Esophagus muscularis mucosa (tissue), 4 donors: ENCODE results near the gene TFF2. TPM values are rescaled to one million over a fixed set of nuclear protein-coding genes. Genes with fewer than 3 reads are reported as not detected.

Experiments
- DNase-seq: peaks from one replicate; pipeline ENCODE4 v3.0.0-alpha.2; 2017; ENCODE audit errors: extremely low spot score
- H3K27ac ChIP-seq, 4 donors: fragments of 200-600 bp; sonication (generic); replicated peaks in 1 of 4; 1 replicate in 3 of 4; 2 replicates in 1 of 4; pipeline ENCODE4 v1.5.1; 2016 to 2019; ENCODE audit warnings: mild to moderate bottlenecking in 1 of 4
- H3K27me3 ChIP-seq, 4 donors: fragments of 200-600 bp; sonication (generic); one replicate each; pipeline versions ENCODE4 v1.5.1 to v1.6.0; 2016 to 2019
- H3K36me3 ChIP-seq, 4 donors: fragments of 200-600 bp; sonication (generic); one replicate each; pipeline ENCODE4 v1.5.1; 2016 to 2019
- H3K4me1 ChIP-seq, 4 donors: fragments of 200-600 bp; sonication (generic); one replicate each; pipeline ENCODE4 v1.5.1; 2016 to 2019
- H3K4me3 ChIP-seq, 4 donors: fragments of 200-600 bp; sonication (generic); 1 replicate in 2 of 4; 2 replicates in 2 of 4; pipeline ENCODE4 v1.5.1; 2016 to 2019; ENCODE audit warnings: mild to moderate bottlenecking in 4 of 4, moderate library complexity in 1 of 4
- H3K9me3 ChIP-seq, 4 donors: fragments of 200-600 bp; sonication (generic); 1 replicate in 3 of 4; 2 replicates in 1 of 4; pipeline ENCODE4 v1.5.1; 2016 to 2019
- CTCF ChIP-seq, 3 experiments: fragments of 200-600 bp in 2 of 3; fragments of 450-650 bp in 1 of 3; sonication (generic) in 2 of 3; IDR thresholded peaks; one replicate each; pipeline ENCODE4 v1.5.1; 2017 to 2019; ENCODE audit warnings: antibody characterized with exemption in 3 of 3, mild to moderate bottlenecking in 2 of 3, moderate library complexity in 1 of 3
- EP300 ChIP-seq: sonication (generic); formaldehyde crosslinking; IDR thresholded peaks from one replicate; pipeline ENCODE4 v1.6.1; 2017; ENCODE audit warnings: antibody characterized with exemption
- POLR2A ChIP-seq: fragments of 450-650 bp; IDR thresholded peaks from one replicate; pipeline ENCODE4 v1.6.1; 2017; ENCODE audit warnings: antibody characterized with exemption, moderate library complexity, mild to moderate bottlenecking, low read depth
- POLR2AphosphoS5 ChIP-seq, 2 donors: sonication (generic); formaldehyde crosslinking; IDR thresholded peaks; one replicate each; pipeline ENCODE4 v1.6.1; 2017; ENCODE audit warnings: antibody characterized with exemption in 2 of 2
- WGBS: methylation state at CpG from one replicate; pipeline ENCODE4 v1.1.5; 2018; 5-methylcytosine and 5-hydroxymethylcytosine counted together
- intact Hi-C: fragments of 100-400 bp; cut with DNase I; formaldehyde crosslinking; loops from one replicate; pipeline ENCODE4 v1.15.1; 2023
- total RNA-seq, 4 donors: library from RNA; depleted of rRNA; stranded (reverse); fragments of >200 nt; gene quantifications; one replicate each; pipeline versions ENCODE4 v1.1.0 to v1.2.1, GENCODE V29; 2016

Gene TFF2
- total RNA-seq, 4 donors from 2014 or later, result not detected

GRCh38 chr21:42396799-42397745, 46.3 kb upstream of the TFF2 start:
- intact Hi-C loops, result no loop called here
- TF ChIP-seq EP300, result no peak
- no peak for TF ChIP-seq POLR2AphosphoS5 (IDR thresholded peaks at IDR 0.05)
- TF ChIP-seq POLR2A, result no peak
- TF ChIP-seq CTCF (IDR thresholded peaks at IDR 0.05), result no peak

GRCh38 chr21:42395905-42396651, 45.3 kb upstream of the TFF2 start, which contains the start of gene TMPRSS3:
Gene TMPRSS3 (minus strand): TSS chr21:42396052. CDS start chr21:42395417, 635 bp downstream.
- H3K4me1 ChIP-seq, result no peaks in the 10 kb centered on the region
- H3K36me3 ChIP-seq, result no peaks in the 10 kb centered on the region
- 77% methylated on average over 17 of the region's 17 CpGs for WGBS
- H3K27ac ChIP-seq, result no peak within 1 kb of the TSS
- DNase-seq, result no peak
- no peak for TF ChIP-seq POLR2AphosphoS5 (IDR thresholded peaks at IDR 0.05)
- H3K27me3 ChIP-seq, result peaks cover 0 to 34% (median 0%) of the 10 kb centered on the region in 4 donors
- no peaks in the 10 kb centered on the region for H3K9me3 ChIP-seq
- intact Hi-C loops, result no loop called here
- H3K4me3 ChIP-seq, result no peak within 1 kb of the TSS

More at GRCh38 chr21:42396799-42397745, 46.3 kb upstream of the TFF2 start:
- H3K36me3 ChIP-seq, result no peaks in the 10 kb centered on the region
- H3K4me1 ChIP-seq, result no peaks in the 10 kb centered on the region
- H3K27me3 ChIP-seq, result peaks cover 0 to 25% (median 0%) of the 10 kb centered on the region in 4 donors
- WGBS, result 86% methylated on average over 19 of the region's 19 CpGs
- no peak for DNase-seq
- H3K9me3 ChIP-seq, result peaks cover 0 to 8% (median 4%) of the 10 kb centered on the region in 4 donors
- H3K4me3 ChIP-seq, result no peak overlapping the region
- H3K27ac ChIP-seq, result no peak overlapping the region

- WGBS, result 95% methylated on average over 11 of the region's 11 CpGs
Measured at GRCh38 chr21:42395302-42395701, 44.5 kb upstream of the TFF2 start.

GRCh38 chr21:42393443-42393950, 42.7 kb upstream of the TFF2 start:
- H3K36me3 ChIP-seq, result no peaks in the 10 kb centered on the region
- H3K9me3 ChIP-seq, result no peaks in the 10 kb centered on the region
- TF ChIP-seq CTCF (IDR thresholded peaks at IDR 0.05), result no peak
- TF ChIP-seq POLR2AphosphoS5 (IDR thresholded peaks at IDR 0.05), result no peak
- TF ChIP-seq EP300, result no peak
- TF ChIP-seq POLR2A, result no peak
- WGBS, result 57% methylated on average over 8 of the region's 8 CpGs
- peaks cover 0 to 55% (median 0%) of the 10 kb centered on the region in 4 donors for H3K27me3 ChIP-seq
- intact Hi-C loops, result no loop called here
- no peaks in the 10 kb centered on the region for H3K4me1 ChIP-seq
- no peak overlapping the region for H3K27ac ChIP-seq
- no peak overlapping the region for H3K4me3 ChIP-seq
- DNase-seq, result no peak

More at GRCh38 chr21:42395302-42395701, 44.5 kb upstream of the TFF2 start:
- TF ChIP-seq CTCF (IDR thresholded peaks at IDR 0.05) (no peak), POLR2AphosphoS5 (IDR thresholded peaks at IDR 0.05) (no peak), POLR2A (no peak), EP300 (no peak)
- Histone ChIP-seq H3K9me3 (no peaks in the 10 kb centered on the region), H3K4me3 (no peak overlapping the region), H3K36me3 (no peaks in the 10 kb centered on the region), H3K27ac (no peak overlapping the region), H3K27me3 (peaks cover 0 to 42% (median 0%) of the 10 kb centered on the region in 4 donors), H3K4me1 (no peaks in the 10 kb centered on the region)
- intact Hi-C loops, result no loop called here
- DNase-seq, result no peak
